Measurements from ENCODE around the gene DHRS11. TPM values are rescaled to one million over a fixed set of nuclear protein-coding genes. Genes with fewer than 3 reads are reported as not detected.

Gene DHRS11
- total RNA-seq, 1 experiment from 2014 or later: 27.9 TPM

DNA sequence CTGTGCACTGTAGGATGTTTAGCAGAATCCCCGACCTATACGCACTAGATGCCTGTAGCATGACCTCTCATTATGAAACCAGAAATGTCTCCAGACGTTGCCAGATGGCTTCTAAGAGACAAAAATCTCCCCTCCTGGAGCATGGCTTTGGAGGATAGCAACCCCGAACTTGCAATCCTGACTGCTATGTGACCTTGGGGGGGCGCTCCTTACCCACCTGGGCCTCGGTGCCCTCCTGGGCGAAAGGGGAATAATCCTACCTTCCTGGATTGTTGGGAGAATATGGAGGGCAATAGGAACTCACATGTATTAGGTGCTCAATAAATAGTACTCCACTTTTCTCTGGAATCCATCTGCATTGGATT lies 17.8 kb downstream of the DHRS11 start:
- H3K23ac ChIP-seq (ENCODE audit: insufficient read length, low read depth, low read length): no peak overlapping the region
- H2BK12ac ChIP-seq (ENCODE audit: insufficient read length, low read depth, low read length): no peak overlapping the region
- H3K36me3 Mint-ChIP-seq (ENCODE audit: insufficient read depth in 1 of 3, low read depth in 3 of 3): peaks cover 3 to 28% (median 14%) of the 10 kb centered on the region in 3 experiments
- H3K27ac ChIP-seq (ENCODE audit: insufficient read length, low read depth, low read length): no peak overlapping the region
- no peak overlapping the region for H3T11ph ChIP-seq (ENCODE audit: low read length)
- no peaks in the 10 kb centered on the region for H3K23me2 ChIP-seq (ENCODE audit: insufficient read length, low read depth, low read length, poor library complexity, severe bottlenecking)
- no peak overlapping the region for H3K14ac ChIP-seq (ENCODE audit: insufficient read depth, low read length)
- H3K9me3 Mint-ChIP-seq: peaks cover 0 to 3% of the 10 kb centered on the region in 2 experiments; a peak in 1 of 5 replicates
- no peak overlapping the region for H3K56ac ChIP-seq (ENCODE audit: insufficient read length, low read depth, low read length)
- H3K4ac ChIP-seq (ENCODE audit: low read depth, low read length): no peak overlapping the region
- no peak overlapping the region for H2AFZ ChIP-seq (ENCODE audit: low read length)
- H3K27me3 ChIP-seq (ENCODE audit: insufficient read depth, low read length): no peaks in the 10 kb centered on the region
- no CpG with 5 or more reads among the region's 7 CpGs for WGBS (ENCODE audit: extremely low coverage, insufficient read length, low lambda C conversion rate)
- H4K5ac ChIP-seq (ENCODE audit: insufficient read length, low read depth, low read length): no peak overlapping the region
- peaks cover 36 to 45% of the 10 kb centered on the region in 2 experiments for H3K4me1 Mint-ChIP-seq
- H3K18ac ChIP-seq (ENCODE audit: insufficient read length, low read depth, low read length): no peak overlapping the region
- no peak overlapping the region for H2BK20ac ChIP-seq (ENCODE audit: low read depth, low read length, poor library complexity, severe bottlenecking)
- no peak overlapping the region for H3K4me3 Mint-ChIP-seq
- no peak overlapping the region for H2BK5ac ChIP-seq (ENCODE audit: insufficient read length, low read length)
- H3K4me2 ChIP-seq (ENCODE audit: insufficient read depth, insufficient read length, low read length): no peak overlapping the region
- no peak overlapping the region for H2BK120ac ChIP-seq (ENCODE audit: low read depth, low read length, poor library complexity, severe bottlenecking)
- no peaks in the 10 kb centered on the region; the same call in 1 of the 2 replicates for H3K79me2 ChIP-seq (ENCODE audit: insufficient read depth, low read length)
- no peak overlapping the region for H2BK15ac ChIP-seq (ENCODE audit: low read depth, low read length)
- H3K27ac Mint-ChIP-seq: no peak overlapping the region
- no peaks in the 10 kb centered on the region for H3K9me3 ChIP-seq (ENCODE audit: control insufficient read depth, low read depth, low read length)
- H4K8ac ChIP-seq (replicated peaks; ENCODE audit: insufficient read length, low read depth, low read length): no peak overlapping the region
- H3K79me1 ChIP-seq (ENCODE audit: insufficient read depth, low read depth, low read length, poor library complexity, severe bottlenecking): no peaks in the 10 kb centered on the region
- H4K91ac ChIP-seq (ENCODE audit: insufficient read length, low read depth, low read length): no peak overlapping the region
- H2AK5ac ChIP-seq (ENCODE audit: insufficient read length, low read length): no peak overlapping the region
- H3K4me1 ChIP-seq (ENCODE audit: insufficient read depth, low read length): peaks cover 5% of the 10 kb centered on the region; the same call in 1 of the 2 replicates
- TF ChIP-seq, protein P1, sequence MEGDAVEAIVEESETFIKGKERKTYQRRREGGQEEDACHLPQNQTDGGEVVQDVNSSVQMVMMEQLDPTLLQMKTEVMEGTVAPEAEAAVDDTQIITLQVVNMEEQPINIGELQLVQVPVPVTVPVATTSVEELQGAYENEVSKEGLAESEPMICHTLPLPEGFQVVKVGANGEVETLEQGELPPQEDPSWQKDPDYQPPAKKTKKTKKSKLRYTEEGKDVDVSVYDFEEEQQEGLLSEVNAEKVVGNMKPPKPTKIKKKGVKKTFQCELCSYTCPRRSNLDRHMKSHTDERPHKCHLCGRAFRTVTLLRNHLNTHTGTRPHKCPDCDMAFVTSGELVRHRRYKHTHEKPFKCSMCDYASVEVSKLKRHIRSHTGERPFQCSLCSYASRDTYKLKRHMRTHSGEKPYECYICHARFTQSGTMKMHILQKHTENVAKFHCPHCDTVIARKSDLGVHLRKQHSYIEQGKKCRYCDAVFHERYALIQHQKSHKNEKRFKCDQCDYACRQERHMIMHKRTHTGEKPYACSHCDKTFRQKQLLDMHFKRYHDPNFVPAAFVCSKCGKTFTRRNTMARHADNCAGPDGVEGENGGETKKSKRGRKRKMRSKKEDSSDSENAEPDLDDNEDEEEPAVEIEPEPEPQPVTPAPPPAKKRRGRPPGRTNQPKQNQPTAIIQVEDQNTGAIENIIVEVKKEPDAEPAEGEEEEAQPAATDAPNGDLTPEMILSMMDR (conservative IDR thresholded peaks at IDR 0.05): peak; percentile 29
- H4K20me1 ChIP-seq (ENCODE audit: control insufficient read depth, insufficient read depth, insufficient read length): no peaks in the 10 kb centered on the region
- no peaks in the 10 kb centered on the region for H3K27me3 Mint-ChIP-seq (ENCODE audit: low read depth)
- no peak overlapping the region for H3K9ac ChIP-seq (ENCODE audit: extremely low read depth, insufficient read length, low read length)
- no peak for DNase-seq

Data from H9 (cell line).